Body of pancreas (tissue), 4 donors: ENCODE measurements around the gene DUSP12.

Experiments used
- POLR2A ChIP-seq, 3 donors: fragments of 450-650 bp; IDR thresholded peaks; one replicate each; pipeline ENCODE4 v1.6.1; 2016; ENCODE audit warnings: antibody characterized with exemption in 3 of 3, mild to moderate bottlenecking in 2 of 3
- TF ChIP-seq, protein P1 (sequence below), 7 experiments: fragments of 450-650 bp in 4 of 7; fragments of 200-600 bp in 3 of 7; sonication (generic) in 3 of 7; IDR thresholded peaks; one replicate each; pipeline ENCODE4 v1.5.1; 2016 to 2019; ENCODE audit warnings: antibody characterized with exemption in 7 of 7

DNA sequence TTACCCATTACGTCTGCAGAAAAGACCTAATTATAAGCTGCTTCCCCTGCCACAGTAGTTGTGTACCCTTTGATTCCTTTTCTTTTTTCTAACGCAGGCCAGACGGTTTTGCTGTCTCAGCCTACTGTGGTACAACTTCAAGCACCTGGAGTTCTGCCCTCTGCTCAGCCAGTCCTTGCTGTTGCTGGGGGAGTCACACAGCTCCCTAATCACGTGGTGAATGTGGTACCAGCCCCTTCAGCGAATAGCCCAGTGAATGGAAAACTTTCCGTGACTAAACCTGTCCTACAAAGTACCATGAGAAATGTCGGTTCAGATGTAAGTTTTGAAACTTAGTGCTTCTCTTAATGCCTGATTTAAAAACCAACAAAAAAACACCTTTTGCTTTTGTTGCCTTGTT lies 52.4 kb downstream of the DUSP12 start:
- TF ChIP-seq, protein P1, sequence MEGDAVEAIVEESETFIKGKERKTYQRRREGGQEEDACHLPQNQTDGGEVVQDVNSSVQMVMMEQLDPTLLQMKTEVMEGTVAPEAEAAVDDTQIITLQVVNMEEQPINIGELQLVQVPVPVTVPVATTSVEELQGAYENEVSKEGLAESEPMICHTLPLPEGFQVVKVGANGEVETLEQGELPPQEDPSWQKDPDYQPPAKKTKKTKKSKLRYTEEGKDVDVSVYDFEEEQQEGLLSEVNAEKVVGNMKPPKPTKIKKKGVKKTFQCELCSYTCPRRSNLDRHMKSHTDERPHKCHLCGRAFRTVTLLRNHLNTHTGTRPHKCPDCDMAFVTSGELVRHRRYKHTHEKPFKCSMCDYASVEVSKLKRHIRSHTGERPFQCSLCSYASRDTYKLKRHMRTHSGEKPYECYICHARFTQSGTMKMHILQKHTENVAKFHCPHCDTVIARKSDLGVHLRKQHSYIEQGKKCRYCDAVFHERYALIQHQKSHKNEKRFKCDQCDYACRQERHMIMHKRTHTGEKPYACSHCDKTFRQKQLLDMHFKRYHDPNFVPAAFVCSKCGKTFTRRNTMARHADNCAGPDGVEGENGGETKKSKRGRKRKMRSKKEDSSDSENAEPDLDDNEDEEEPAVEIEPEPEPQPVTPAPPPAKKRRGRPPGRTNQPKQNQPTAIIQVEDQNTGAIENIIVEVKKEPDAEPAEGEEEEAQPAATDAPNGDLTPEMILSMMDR (IDR thresholded peaks at IDR 0.05) = no peak
- no peak for TF ChIP-seq POLR2A (IDR thresholded peaks at IDR 0.05)
